HG02588 (cell line): Measurements from ENCODE around the gene CDK2.
"Not testable (repeated sequence)": the region's sequence is repeated elsewhere in the genome, so short reads cannot be mapped to it uniquely, and the experiment has no call there.

Experiments
- ATAC-seq: cut with Tn5 transposase; IDR thresholded peaks from one replicate; pipeline ENCODE4 v1.9.1; 2021; ENCODE audit warnings: mild to moderate bottlenecking, moderate library complexity; ENCODE audit not compliant: unreplicated experiment

The CDK2 gene

DNA sequence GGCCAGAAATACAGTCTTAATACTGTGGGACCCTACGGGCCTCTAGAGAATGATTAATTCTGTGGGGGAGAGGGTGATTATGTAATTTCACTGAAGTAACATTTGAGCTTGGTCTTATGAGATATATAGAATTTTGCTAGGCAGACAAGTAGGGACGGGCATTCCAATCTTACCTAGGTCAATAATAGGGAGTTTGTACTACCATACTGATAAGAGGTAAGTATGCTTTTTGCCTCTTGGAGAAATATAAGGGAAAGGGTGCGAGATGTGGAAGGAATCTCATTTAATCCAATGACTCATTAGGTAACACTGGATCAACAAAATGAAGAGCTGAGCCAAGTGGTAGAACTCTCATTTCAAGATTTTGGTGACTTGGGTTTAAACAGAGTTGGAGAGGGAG, 12.4 kb downstream of the CDK2 start:
- no peak for ATAC-seq

DNA sequence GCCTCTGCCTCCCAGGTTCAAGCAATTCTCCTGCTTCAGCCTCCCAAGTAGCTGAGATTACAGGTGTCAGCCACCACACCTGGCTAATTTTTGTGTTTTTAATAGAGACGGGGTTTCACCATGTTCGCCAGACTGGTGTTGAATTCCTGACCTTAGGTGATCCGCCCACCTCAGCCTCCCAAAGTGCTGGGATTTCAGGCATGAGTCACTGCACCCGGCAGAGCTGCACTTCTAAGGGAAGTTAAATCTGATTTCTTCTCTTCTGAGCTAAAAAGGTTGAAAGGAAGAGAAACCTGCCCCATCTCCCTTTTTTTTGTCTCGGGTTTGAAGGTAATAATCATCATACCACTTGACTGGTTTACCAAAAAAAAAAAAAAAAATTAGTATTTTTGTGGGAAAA, 15.3 kb downstream of the CDK2 start:
- not testable (repeated sequence) for ATAC-seq

DNA sequence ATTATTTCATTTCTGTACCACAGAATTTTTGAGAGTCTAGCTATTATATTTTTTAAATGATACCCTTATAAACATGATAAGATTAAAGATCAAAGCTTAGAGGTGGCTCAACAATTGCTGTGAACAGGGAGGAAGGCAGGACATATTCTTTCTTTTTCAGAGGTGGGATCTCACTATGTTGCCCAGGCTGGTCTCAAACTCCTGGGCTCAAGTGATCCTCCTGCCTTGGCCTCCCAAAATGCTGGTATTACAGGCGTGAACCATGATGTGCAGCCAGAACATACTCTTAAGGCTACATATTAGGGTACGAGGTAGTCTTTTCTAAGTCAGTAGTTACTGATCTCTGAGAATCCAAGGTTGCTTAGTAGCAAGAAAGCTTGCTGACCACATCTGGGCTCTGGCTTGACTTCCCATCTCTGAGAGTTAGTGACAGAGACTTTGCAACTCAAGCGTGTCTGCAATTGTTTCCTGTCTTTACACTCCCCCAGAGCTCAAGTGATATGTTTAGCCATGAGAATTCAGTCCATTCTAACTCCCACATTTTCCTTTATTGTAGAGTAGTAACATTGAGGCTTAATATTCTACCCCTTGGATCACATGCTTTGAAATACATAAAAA, 15.8 kb downstream of the CDK2 start:
- ATAC-seq = no peak

GRCh38 chr12:55983232-55983842, 16.7 kb downstream of the CDK2 start:
- no peak for ATAC-seq

- no peak for ATAC-seq
Observed at GRCh38 chr12:55984861-55985260, 18.2 kb downstream of the CDK2 start.

DNA sequence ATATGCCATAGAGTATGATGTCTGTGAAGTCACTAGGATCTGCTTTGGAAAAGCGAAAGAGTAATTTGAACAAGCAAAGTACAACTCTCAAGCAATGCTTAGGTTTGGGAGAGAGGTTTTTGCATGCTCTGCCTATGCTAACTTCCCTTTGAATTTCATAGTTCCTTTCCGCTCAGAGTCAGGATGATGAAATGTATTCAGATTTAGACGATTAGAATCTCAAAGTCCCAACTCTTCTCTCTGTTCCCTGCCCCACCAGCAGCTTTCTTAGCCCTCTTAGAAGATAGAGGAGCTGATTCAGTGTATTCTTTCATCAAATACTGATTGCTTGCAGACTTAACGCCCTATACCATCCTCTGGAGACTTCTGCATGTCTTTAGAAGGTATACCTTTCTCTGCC, 18.7 kb downstream of the CDK2 start:
- ATAC-seq = no peak

- not testable (repeated sequence) for ATAC-seq
Observed at GRCh38 chr12:55985976-55986375, 19.3 kb downstream of the CDK2 start.

DNA sequence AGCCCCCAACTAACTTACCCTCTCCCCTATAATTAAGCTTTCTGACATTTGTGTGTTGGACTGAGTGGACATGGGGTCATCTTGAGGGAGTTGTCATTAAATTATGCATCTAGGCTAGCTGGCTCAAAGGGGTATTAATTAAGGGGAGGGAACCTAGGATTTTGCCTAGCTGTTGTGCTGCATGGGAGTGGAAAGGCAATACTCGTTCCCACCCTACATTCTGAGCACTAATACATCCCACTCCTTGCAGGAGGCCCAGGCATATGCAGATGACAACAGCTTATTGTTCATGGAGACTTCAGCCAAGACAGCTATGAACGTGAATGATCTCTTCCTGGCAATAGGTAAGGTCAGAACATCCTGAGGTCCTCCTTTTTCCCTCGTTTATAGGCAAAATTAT, 24.5 kb downstream of the CDK2 start:
- ATAC-seq = no peak

DNA sequence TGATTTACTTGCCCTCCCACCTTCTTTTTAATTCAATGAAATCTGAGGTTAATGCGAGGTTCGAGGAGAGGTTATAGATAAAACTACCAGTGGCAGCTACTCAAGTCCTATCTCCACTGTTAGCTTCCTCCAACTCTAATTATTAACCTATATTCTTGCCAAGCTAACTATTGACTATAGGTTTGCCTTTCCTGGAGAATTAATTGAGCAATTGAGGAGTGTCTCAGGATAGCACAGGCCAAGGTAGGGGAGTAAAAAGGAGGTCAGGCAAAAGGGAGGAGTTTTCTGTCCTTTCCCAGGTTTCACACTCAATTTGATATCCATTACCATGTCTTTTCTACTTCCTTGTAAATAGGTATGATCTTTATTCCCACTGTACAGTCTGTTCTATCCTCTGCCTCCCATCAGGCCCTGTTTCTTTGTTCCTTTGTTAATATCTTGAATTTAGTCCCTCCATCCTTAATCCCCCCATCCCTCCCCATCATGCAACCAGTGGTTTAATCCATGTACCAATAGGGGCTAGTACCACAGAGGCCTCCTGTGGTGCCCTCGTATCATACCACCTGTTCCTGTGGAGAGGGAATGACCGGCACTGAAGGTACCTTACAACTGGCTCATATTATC, 26.7 kb downstream of the CDK2 start:
- ATAC-seq = no peak

GRCh38 chr12:55995366-55995765, 28.7 kb downstream of the CDK2 start:
- ATAC-seq = no peak

- ATAC-seq = no peak
Observed at GRCh38 chr12:55996201-55996714, 29.6 kb downstream of the CDK2 start.

- peak; percentile 99 for ATAC-seq
Observed at GRCh38 chr12:55996715-55997534, 30.3 kb downstream of the CDK2 start, which contains the start of gene SUOX. TSS of gene SUOX (plus strand) at chr12:55997276. CDS start at chr12:56002222, 4,946 bp downstream.

DNA sequence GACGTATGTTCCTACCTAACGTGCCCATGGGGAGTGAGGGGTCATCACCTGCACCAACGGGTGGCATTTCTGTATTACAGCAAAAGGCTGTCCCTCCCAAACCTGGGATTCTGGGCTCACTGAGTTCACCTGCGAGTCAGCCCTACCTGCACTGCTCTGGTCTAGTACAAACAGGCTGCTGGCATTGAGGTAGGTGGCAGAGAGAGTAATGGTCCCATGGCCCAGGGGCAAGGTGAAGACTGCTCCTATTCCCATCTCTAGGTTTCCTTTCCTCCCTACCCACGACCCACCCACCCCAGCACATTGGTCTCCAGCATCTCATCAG, 30.9 kb downstream of the CDK2 start:
- ATAC-seq = no peak

GRCh38 chr12:55999522-55999921, 32.9 kb downstream of the CDK2 start:
- not testable (repeated sequence) for ATAC-seq

- ATAC-seq = not testable (repeated sequence)
Observed at GRCh38 chr12:55999999-56000540, 33.4 kb downstream of the CDK2 start.

DNA sequence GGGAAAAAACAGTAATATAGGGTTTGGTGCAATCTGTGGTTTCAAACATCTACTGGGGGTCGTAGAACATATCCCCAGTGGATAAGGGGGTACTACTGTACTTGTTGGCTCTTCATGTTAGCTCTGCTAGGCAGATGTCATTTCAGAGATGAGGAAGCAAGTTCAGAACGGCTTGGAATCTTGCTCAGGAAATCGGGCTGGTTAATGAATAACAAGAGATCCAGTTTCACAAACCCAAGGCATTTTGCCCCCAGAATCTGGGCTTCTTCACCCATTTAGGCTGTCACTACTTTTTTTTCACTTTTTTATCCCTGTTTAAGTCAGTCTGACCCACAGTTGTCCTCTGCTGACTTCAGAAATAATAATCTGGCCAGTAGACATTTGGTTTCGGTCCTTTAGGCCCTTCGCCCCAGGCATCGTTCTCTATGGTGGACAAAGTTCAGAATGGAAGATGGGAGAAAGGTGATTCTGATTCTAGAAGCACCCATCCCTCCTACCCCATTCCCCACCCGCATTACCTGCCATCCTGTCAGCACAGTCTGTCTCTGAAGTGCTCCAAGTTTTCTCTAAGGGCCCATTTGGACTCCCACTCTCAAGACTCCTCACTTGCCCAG, 35.0 kb downstream of the CDK2 start:
- ATAC-seq = no peak

DNA sequence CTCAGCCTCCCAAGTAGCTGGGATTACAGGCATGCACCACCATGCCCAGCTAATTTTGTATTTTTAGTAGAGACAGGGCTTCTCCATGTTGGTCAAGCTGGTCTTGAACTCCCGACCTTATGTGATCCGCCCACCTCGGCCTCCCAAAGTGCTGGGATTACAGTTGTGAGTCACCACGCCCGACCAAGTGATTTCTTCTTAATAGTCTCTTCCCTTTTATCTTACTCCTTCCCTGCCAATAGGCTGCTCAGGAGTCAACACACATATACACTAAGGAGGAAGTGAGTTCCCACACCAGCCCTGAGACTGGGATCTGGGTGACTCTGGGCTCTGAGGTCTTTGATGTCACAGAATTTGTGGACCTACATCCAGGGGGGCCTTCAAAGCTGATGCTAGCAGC, 36.7 kb downstream of the CDK2 start:
- ATAC-seq = not testable (repeated sequence)

- no peak for ATAC-seq
Observed at GRCh38 chr12:56004211-56004610, 37.6 kb downstream of the CDK2 start.

- peak; percentile 33 for ATAC-seq
Observed at GRCh38 chr12:56007564-56008559, 41.2 kb downstream of the CDK2 start.
